DMS53 (cell line): ENCODE data around the gene LAMC3.
A peak's percentile ranks its signal among the peaks of the same experiment; 100 is the strongest.
"Not testable (repeated sequence)": the region's sequence is repeated elsewhere in the genome, so short reads cannot be mapped to it uniquely, and the experiment has no call there.

Experiments used
- DNase-seq: peaks from one replicate; lab custom pipeline; 2025; lab: John Stamatoyannopoulos, UW

LAMC3 gene

DNA sequence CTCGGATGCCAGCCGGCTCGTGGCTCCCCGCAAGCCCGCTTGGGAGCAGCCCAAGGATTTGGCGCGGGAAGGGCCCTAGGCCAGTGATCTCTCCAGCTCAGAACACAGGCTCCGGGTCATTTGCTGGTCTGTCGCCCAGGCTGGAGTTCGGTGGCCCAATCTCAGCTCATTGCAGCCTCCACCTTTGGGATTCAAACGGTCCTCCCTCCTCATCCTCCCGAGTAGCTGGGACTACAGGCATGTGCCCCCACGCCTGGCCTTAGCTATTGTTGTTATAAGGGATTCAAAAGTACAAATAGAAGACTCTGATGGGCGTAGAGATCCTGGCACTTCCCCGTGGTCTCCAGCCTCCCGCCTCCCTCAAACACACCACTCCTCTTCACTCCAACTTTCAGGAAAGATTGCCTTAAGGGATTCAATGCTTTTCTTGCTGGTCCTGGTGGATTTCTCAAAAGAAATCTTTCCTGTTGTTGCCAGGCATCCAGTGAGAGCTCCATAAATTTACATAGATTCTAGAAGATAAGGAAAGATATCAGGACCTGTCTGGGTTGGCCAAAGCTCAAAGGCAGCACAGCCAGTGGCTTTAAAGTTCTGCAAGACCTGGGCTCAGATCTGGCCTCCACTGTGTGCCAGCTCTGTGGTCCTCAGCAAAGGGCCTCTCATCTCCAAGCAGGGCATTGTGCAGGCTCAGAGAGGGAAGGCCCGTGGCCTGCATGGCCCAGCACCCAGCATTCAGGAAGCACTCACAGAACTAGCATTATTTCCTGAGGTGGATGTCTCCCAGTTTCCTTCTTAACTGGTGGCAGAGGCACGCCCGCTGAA, 88.4 kb downstream of the LAMC3 start:
- DNase-seq: no peak

DNA sequence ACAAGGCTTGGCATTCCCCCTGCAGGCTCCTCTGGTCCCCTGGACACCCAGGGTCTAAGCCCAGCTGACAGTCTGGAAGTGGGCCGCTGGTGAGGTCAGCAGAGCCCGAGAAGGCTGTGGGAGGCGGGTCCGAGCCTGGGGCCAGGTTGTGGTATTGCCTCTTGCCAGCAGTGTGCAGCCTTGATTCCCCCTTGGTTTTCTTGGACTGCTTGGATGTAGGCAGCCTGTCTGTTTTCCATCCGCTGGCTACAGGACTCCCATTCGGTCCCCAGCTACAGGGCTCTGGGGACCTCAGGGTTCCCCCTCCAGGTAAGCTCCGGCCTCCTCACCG, 88.9 kb downstream of the LAMC3 start:
- no peak for DNase-seq

DNA sequence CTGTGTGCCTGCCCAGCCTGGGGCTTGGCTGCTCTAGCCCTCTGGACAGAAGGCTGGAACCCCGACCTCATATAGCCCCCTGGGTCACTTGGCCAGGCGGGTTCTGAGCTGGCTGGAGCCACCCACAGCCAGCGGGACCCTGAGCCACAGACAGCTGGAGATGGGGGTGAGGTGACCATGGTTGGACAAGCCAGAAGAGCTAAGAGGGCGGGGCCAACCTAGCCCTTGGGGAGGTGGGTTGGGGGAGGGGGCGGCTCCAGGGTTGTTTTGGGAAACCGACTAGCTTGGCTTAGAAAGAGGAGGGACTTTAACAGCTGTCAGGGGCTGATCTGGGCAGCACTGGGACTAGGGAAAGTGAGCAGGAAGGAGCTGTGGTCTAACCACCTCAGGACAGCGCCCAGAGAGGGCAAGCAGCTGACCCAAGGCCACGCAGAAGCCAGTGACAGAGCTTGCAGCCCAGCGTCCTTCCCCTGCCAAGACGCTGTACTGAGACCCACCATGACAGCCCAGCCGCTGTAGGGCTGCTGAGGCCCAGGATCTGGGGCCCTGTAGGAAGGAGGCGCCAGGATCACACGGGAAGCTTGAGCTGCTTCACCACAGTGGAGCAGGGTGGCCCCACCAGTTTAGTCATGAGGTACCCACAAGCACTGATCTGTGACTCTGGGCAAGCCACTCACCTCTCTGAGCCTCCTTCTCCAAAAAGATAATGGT, 89.6 kb downstream of the LAMC3 start:
- no peak for DNase-seq

DNA sequence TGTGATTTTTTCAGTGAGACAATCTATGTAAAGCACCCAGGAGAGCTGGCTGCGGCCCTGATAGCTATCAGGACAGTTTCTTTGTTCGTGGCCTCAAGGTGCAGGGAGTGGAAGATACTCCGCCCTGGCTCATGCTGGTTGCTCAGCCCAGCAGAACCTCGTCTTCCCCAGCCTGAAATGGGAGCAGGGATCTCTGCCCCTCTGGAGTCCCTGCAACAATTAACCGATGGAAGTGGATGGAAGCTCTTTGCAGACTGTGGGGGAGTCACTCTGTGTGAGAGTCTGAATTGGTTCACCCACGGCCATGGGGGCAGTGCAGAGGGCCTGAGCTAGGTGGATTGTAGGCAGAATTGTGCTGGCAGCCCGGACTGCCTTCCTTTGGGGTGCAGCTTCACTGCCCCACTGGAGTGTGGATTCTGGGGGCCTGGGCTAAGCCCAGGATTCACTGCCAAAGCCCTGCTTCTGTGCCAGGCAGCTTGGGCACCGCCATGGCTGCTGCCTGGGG, 90.2 kb downstream of the LAMC3 start:
- DNase-seq: no peak

DNA sequence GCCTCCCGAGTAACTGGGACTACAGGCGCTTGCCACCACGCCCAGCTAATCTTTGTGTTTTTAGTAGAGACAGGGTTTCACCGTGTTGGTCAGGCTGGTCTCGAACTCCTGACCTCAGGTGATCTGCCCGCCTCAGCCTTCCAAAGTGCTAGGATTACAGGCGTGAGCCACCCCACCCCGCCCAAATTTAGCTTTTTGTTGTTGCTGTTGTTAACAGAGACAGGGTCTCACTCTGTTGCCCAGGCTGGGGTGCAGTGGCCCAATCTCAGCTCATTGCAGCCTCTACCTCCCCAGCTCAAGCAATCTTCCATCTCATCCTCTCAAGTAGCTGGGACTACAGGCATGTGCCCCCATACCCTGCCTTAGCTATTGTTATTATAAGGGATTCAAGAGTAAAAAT, 90.9 kb downstream of the LAMC3 start:
- not testable (repeated sequence) for DNase-seq

DNA sequence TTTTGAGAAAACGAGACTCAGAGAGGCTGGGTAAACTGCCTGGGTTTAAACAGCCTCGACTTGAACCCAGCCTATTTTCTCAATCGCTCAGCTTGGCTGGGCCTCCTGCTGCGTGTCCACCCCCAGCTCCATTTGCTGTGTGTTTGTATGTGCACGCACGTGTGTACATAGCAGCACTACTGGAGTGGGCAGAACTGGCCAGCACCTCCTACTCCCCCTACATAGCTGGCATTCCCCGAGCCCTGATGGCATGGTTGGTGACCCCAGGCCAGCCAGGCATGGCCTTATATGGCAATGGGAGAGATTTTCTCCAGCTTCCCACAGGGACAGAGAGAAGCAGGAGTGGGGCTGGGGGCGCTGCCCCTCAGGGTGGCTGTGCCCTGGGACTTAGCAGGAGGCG, 91.5 kb downstream of the LAMC3 start:
- DNase-seq: no peak

DNA sequence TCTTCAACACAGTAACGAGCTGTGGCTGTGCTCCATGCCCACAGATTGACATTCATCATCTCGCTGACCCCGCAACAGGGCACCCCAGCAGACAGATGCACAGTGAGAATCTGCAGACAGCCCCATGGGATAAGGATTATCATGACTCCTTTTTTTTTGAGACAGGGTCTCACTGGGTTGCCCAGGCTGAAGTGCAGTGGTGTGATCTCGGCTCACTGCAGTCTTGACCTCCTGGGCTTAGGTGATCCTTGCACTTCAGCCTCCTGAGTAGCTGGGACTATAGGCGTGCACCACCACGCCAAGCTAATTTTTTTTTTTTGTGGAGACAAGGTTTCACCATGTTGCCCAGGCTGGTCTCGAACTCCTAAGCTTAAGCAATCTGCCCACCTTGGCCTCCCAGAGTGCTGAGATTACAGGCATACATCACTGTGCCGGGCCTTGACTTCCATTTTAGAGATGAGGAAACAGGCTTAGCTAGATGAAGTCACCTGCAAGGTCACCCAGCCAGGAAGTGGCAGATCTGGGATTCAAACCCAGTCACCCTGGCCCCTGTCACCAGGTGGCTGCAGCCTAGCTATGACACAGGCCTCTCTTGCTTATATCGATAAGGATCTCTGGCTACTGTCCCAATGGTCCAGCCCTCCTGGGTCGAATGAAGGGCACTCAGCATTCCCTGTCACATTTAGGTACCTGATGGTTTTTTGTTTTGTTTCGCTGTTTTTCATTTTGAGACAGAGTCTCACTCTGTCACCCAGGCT, 92.4 kb downstream of the LAMC3 start:
- DNase-seq: peak; percentile 40

DNA sequence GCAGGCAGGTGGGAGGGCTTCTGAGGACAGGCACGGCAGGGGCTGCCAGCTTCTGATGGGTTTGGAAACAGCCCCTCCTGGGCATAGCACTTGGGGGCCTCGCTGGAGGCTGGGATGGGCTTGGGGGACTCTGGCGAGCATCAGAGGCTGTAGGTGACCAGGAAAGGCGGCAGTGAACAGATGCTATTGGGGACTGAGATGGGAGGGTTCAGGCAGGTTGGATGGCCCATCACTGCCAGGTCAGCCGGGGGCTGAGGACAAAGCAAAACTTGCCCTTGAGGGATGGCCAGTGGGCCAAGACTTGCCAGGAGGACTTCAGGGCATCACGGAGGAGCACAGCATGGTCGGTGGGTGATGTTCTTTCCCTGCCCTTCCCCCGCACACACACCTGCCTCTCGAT, 94.0 kb downstream of the LAMC3 start:
- DNase-seq: no peak

DNA sequence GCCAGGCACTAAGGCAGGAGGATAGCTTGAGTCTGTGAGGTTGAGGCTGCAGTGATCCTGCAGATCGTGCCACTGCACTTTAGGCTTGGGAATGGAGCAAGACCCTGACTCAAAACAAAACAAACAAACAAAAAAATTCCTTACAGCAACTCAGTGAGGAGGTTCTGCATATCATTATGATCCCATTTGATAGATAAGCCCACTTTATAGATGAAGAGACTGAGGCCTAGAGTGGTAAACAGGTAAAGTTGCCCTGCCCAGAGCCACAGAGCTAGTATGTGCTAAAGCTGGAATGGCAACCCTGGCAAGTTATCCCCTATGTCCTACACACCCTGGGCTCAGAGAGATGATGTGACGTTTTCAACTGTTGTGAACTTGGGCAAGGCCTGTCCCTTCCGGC, 94.6 kb downstream of the LAMC3 start:
- no peak for DNase-seq

DNA sequence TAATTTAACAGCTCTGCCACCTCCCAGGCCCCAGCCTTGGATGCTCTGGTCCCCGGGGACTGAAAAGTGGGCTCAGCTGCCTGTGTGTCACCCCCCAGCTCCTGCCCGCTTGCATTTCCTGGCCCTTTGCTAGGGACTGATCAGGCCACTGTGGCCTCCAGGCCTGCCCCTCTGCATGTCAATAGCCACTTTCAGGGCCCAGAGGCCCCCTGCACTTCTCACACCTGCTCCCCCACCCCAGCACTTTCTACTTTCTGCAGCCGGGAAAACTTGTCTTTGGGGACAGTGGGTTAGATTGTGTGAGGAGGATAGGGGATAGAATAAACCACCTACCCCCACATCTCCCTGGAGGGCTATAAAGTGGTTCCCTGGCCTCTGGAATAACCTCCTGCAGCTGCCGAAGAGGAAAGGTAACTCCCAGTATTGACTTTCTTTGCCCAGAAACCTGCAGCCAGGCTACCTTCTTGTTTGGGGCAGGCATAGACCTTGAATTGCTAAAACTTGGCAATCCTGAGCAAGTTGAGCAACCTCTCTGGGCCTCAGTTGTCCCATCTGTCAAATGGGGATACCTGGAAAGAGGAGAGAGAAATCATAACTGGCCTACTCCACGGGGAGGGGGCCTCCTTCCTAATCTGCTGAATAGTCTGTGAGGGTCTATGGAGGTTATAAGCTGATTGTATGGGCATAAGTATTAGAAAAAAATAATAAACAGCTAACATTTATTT, 95.2 kb downstream of the LAMC3 start:
- no peak for DNase-seq

DNA sequence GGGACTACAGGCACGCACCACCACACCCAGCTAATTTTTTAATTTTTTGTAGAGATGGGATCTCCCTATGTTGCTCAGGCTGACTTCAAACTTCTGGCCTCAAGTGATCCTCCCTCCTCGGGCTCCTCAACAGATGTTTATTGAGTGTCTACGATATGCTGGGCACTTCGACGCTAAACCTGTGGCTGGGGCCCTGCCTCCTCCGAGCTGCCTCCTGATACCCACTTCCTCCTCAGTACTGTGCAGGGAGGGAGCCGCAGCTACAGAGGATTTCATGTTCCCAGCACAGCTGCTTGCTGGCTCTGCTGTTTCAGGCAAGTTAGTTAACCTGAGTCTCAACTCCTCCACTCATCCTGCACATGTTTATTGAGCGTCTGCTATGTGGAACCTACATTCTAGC, 97.0 kb downstream of the LAMC3 start:
- DNase-seq: no peak

DNA sequence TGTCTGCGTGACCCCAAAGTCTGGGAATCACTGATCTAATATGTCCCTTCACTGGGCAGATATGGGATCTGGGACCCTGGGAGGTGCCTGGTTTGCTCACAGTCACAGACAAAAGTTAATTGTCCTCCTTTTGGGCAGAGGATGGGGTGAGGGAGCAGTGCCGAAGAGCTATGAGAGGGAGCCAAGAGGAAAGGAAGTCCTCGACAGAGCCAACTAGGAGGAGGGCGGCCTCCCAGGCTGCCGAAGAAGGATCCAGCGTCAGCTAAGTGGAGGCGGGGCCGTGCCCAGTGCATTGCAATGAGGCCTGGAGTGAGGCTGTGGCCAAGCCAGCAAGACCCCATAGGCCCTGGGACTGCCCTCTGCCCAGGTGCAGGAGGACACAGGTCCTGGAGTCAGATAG, 98.8 kb downstream of the LAMC3 start:
- DNase-seq: no peak

DNA sequence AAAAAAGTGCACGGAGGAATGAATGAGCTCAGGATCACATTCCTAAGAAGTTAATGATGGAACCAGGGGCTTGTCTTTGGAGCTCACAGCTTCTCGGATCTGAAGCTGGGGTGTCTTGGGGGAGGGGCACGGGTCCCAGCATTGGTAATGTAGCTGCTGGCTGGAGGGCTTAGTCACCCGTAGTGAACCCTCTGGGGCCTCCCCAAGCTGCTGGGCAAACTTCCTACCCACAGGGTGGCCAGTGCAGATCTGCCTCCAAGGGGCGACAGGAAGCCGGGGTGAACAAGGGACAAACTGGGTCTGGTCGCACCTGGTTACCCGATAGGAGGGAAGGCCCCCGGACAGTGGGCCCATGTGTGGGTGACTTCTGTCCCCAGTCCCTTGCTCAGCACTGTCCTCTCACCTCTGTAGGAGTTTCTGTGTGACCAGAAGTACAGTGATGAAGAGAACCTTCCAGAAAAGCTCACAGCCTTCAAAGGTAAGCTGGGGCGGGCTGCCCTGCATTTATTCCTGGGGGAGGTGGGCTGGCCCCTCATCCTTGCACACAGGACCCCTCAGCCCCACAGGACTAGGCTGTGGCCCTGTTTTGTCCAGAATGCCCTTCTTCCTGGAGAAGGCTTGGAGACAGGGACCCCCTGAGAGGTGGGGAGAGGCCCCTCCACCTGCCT, 102.3 kb downstream of the LAMC3 start:
- DNase-seq: no peak

DNA sequence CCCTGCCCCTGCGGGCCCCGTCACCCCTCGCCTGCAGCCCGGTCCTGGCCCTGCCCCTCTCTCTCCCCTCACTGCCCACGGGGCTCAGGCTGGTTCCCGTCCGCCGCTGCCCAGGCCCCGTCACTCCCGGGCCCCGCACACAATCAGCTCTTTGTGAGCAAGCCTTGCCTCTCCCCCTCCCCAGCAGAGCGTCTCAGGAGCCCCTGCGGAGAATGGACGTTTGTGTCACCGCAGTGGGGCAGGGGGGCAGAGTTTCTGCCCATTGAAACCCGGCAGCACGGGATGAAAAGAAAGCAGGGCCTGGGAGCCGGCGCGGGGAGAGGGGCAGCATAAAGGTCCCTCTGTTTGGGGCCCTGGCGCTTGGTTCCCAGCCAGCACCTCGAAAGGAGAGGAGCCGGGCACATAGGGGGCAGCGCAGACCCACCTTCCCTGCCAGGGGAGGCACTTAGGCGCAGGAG, 102.9 kb downstream of the LAMC3 start:
- DNase-seq: no peak

DNA sequence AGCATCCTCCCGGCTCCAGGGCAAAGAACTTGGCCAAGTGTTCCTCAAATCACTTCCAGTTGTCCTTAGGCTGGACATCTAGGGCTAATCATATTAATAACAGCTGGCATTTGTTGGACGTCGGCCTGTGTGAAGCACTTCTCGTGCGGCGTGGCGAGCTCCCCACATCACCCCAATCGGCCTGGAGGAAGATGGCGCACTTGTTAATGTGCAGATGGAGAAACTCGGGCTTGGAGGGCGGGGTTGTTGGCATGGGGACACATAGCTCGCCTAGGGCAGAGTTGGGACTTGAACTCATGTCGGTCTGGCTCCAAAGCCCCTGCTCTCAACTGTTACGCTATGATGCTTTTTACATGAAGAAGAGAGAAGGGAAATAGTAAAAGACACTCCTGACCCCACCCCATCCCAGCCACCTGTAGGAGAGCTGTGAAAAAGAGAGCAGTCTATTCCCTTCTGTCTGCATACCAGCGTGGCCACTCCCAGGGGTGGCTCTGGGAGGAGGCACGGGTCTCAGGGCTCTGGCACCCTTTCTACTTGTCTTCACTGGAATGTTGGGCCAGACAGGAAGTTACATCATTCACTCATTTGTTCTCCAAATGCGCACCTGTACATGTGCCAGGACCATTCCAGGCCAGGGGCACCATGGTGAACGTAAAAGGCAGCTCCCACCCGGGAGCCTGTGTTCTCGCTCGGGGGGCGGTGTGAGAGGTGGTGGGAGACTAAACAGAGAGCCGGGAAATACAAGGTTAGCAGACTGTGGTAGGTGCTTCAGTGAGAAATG, 103.6 kb downstream of the LAMC3 start:
- DNase-seq: no peak

DNA sequence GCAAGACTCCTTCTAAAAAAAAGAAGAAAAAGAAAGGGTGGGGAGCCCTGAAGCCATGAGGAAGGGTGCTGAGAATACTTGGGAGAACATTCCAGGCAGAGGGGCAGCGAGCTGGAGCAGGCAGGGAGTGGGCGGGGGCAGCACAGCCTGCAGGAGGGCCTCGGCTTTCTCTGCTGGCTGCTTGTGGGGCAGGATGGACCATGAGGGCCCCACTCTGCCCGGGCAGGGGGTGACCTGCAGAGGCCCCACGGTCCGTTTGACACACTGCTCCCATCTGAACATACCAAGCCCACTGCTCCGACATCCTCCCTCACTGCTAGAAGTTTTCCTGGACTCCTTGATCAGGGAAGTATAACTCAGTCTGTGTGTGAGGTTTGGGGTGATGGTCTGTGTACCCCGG, 104.7 kb downstream of the LAMC3 start:
- no peak for DNase-seq

DNA sequence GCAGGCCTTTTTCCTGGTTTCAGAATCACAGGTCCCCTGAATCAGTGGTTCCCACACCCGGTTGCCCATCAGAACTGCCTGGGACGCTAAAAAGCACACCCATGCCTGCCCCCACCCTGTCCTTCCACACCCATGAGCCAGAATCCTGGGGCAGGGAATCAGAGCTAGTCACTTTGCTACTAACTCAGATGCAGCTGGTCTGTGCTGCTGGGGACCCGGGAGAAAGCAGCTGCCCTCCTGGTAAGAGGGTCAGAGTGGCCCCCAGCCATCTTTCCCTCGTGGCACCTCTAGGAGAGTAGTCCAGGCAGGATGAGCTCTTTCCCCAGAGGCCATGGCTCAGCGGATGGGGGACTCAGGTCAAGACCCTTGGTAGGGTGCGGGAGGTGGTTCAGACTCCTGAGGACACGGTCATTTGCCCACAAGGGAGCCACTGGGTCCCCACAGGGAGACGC, 105.1 kb downstream of the LAMC3 start:
- no peak for DNase-seq

DNA sequence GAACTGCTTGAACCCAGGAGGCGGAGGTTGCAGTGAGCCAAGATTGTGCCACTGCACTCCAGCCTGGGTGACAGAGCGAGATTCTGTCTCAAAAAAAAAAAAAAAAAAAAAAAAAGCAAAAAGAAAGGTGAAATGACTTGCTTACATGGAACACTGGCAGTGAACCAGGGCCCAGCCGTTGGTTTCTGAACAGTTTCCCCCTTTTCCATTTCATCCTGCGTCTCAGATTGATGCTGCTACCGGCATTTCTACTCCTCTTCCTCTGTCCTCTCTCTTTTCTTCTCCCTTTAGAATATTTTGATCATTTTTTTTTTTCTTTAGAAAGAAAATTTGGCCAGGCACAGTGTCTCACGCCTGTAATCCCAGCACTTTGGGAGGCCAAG, 106.4 kb downstream of the LAMC3 start:
- DNase-seq: not testable (repeated sequence)

DNA sequence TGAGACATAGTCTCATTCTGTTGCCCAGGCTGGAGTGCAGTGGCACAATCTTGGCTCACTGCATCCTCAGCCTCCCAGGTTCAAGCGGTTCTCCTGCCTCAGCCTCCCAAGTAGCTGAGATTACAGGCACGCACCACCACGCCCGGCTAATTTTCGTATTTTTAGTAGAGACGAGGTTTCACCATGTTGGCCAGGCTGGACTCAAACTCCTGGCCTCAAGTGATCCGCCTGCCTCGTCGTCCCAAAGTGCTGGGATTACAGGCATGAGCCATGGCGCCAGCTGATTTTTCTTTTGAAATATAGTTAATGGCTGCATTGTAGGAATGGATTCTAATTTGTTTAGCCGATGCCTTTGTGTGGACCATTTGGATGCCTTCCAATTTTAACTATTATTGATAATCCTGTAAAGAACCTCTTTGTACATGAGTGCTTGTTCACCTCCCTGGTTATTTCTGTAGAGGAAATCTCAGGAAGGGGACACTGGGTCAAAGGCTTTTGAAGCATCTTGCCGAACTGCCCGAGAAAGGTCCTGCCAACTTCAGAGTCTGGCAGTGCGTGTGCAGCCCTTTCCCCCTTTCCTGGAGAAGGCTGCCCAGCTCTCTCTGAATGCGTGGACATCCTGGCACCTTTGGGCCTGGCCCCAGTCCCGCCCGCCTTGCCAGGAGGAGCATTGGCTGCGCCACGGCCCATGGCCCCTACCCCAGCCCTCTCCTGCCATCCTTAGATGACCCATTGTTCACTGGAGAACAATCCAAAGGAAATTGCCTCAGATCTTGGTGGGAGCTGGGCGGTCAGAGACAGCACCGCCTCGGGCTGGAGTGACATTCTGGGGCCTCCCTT, 107.5 kb downstream of the LAMC3 start:
- no peak for DNase-seq
